ENCODE measurements around the gene CDH24. TPM values are rescaled to one million over a fixed set of nuclear protein-coding genes. Genes with fewer than 3 reads are reported as not detected.

CDH24 gene
- total and polyA plus RNA-seq, 2 donors (not counting 3 experiments of a cell fraction or from before 2014, with no cell fraction given) = 21.7 to 52.9 TPM

GRCh38 chr14:23067847-23068788 is 10.8 kb upstream of the CDH24 start:
- FAIRE-seq (no peak), DNase-seq (ENCODE audit: low read depth, low spot score) (no peak)
- no peak overlapping the region for H2AFZ ChIP-seq (ENCODE audit: low read depth, low read length)
- H3K4me1 ChIP-seq (ENCODE audit: control insufficient read depth, extremely low read depth, insufficient read depth, low read length) = peaks cover 34% of the 10 kb centered on the region
- peaks cover 39 to 40% of the 10 kb centered on the region in 2 experiments for H3K36me3 ChIP-seq (ENCODE audit: control insufficient read depth in 2 of 2, extremely low read depth in 1 of 2, insufficient read depth in 2 of 2, low read length in 2 of 2)
- no peak overlapping the region for H3K9ac ChIP-seq (replicated peaks; ENCODE audit: extremely low read depth, insufficient read depth, low read length)
- peaks cover 4% of the 10 kb centered on the region for H4K20me1 ChIP-seq (replicated peaks; ENCODE audit: control insufficient read depth, extremely low read depth, insufficient read depth, low read length)
- H3K4me3 ChIP-seq (replicated peaks in 1 of 3; ENCODE audit: insufficient read depth in 1 of 3, low read depth in 1 of 3, low read length in 3 of 3) = no peak overlapping the region
- TF ChIP-seq FOS (IDR thresholded peaks at IDR 0.05; ENCODE audit: borderline replicate concordance, insufficient read depth, low read length) = no peak
- no peak for TF ChIP-seq GATA2 (IDR thresholded peaks at IDR 0.05; ENCODE audit: insufficient read depth, insufficient read length, low read depth, low read length)
- TF ChIP-seq MYC (IDR thresholded peaks at IDR 0.05; ENCODE audit: low read depth, low read length) = no peak
- TF ChIP-seq EZH2 (IDR thresholded peaks at IDR 0.05; ENCODE audit: borderline replicate concordance, low read depth, low read length, severe bottlenecking) = no peak
- no peak for TF ChIP-seq CTCF (IDR thresholded peaks at IDR 0.05; ENCODE audit: extremely low read depth in 1 of 2, insufficient read depth in 1 of 2, low read depth in 1 of 2, low read length in 2 of 2)
- no peak for TF ChIP-seq JUN (IDR thresholded peaks at IDR 0.05; ENCODE audit: borderline replicate concordance, insufficient read depth, insufficient read length, low read depth)
- no peak for TF ChIP-seq POLR2AphosphoS5 (IDR thresholded peaks at IDR 0.05; ENCODE audit: insufficient read depth, low read depth, low read length)
- TF ChIP-seq POLR2A (IDR thresholded peaks at IDR 0.05; ENCODE audit: low read depth, low read length) = no peak
- TF ChIP-seq MAX (IDR thresholded peaks at IDR 0.05; ENCODE audit: insufficient read depth, insufficient read length) = no peak
- dilution Hi-C loops (cut with MboI; ENCODE audit: extremely low pct_ligation_motif_present, low sequenced_read_pairs) = loop anchor here (10.0 kb wide), 1 partner anchor 83 kb away; the partner anchor contains the start of gene AJUBA
- BruUV-seq (replicated peaks) = no TSS peak
- ChIA-PET CTCF (interaction anchor here (0.7 to 2.0 kb wide), 51 partner anchors 8 to 517 kb away, joined by 3 to 141 read pairs (median 6); partner anchors contain the start of genes ACIN1, AJUBA, C14orf119 and CDH24), POLR2A (interaction anchor here (1.0 to 1.2 kb wide), 4 partner anchors 10 to 139 kb away, joined by 3 to 8 read pairs (median 5); partner anchors contain the start of genes ACIN1, AJUBA, C14orf119 and PRMT5)
- H3K4me2 ChIP-seq (ENCODE audit: insufficient read depth, low read length) = no peak overlapping the region
- peaks cover 57% of the 10 kb centered on the region for H3K79me2 ChIP-seq (ENCODE audit: control insufficient read depth, insufficient read depth, low read length)
- no peaks in the 10 kb centered on the region for H3K9me3 ChIP-seq (replicated peaks; ENCODE audit: control insufficient read depth, insufficient read depth, low read length)
- no peaks in the 10 kb centered on the region for H3K9me1 ChIP-seq (replicated peaks; ENCODE audit: control insufficient read depth, extremely low read depth, insufficient read depth, low read length)
- intact Hi-C loops (cut with micrococcal nuclease) = no loop called here
- H3K27ac ChIP-seq (ENCODE audit: insufficient read depth, low read depth, low read length) = no peak overlapping the region
- no peaks in the 10 kb centered on the region for H3K27me3 ChIP-seq (ENCODE audit: control insufficient read depth in 2 of 2, insufficient read depth in 2 of 2, low read length in 2 of 2)
